Karpas-422 (cell line): Measurements from ENCODE around the gene RNU1-3. TPM values are rescaled to one million over a fixed set of nuclear protein-coding genes. Genes with fewer than 3 reads are reported as not detected.
"Not testable (repeated sequence)": the region's sequence is repeated elsewhere in the genome, so short reads cannot be mapped to it uniquely, and the experiment has no call there.

Experiments
- DNase-seq: peaks from one replicate; pipeline ENCODE4 v3.0.0-alpha.2; 2015
- H2AFZ ChIP-seq: fragments of 200-600 bp; sonication (generic); 2 replicates; pipeline ENCODE4 v1.6.1; 2014; ENCODE audit warnings: antibody characterized with exemption, low read length, mixed read lengths
- H3K27ac ChIP-seq: fragments of 200-600 bp; sonication (generic); 2 replicates; pipeline ENCODE4 v1.5.1; 2014; ENCODE audit warnings: mild to moderate bottlenecking, low read length, moderate library complexity
- H3K27me3 ChIP-seq: fragments of 200-600 bp; sonication (generic); 2 replicates; pipeline ENCODE4 v1.6.1; 2014; ENCODE audit warnings: low read length, mixed read lengths
- H3K36me3 ChIP-seq: fragments of 200-600 bp; sonication (generic); 2 replicates; pipeline ENCODE4 v1.6.1; 2014; ENCODE audit warnings: low read length, mixed read lengths; ENCODE audit not compliant: insufficient read depth
- H3K4me1 ChIP-seq: fragments of 200-600 bp; sonication (generic); 2 replicates; pipeline ENCODE4 v1.6.1; 2014; ENCODE audit warnings: mild to moderate bottlenecking, low read length, mixed read lengths
- H3K4me2 ChIP-seq: fragments of 200-600 bp; sonication (generic); 2 replicates; pipeline ENCODE4 v1.6.1; 2014; ENCODE audit warnings: low read length, low read depth, mild to moderate bottlenecking; ENCODE audit not compliant: poor library complexity, severe bottlenecking
- H3K4me3 ChIP-seq: fragments of 200-600 bp; sonication (generic); 2 replicates; pipeline ENCODE4 v1.5.1; 2014; ENCODE audit warnings: mild to moderate bottlenecking, antibody characterized with exemption, low read length, mixed read lengths
- H3K79me2 ChIP-seq: fragments of 200-600 bp; sonication (generic); 2 replicates; pipeline ENCODE4 v1.6.1; 2014; ENCODE audit warnings: mild to moderate bottlenecking, low read length, mixed read lengths
- H3K9ac ChIP-seq: fragments of 200-600 bp; sonication (generic); 2 replicates; pipeline ENCODE4 v1.6.0; 2014; ENCODE audit warnings: low read length
- H3K9me2 ChIP-seq: fragments of 200-600 bp; sonication (generic), shearing (Covaris generic); replicated peaks from 2 replicates; pipeline ENCODE4 v1.6.0; 2014; ENCODE audit warnings: mild to moderate bottlenecking, low read length, moderate library complexity; ENCODE audit not compliant: insufficient read depth
- H3K9me3 ChIP-seq: fragments of 300-700, 200-600 bp; sonication (generic); 2 replicates; pipeline ENCODE4 v1.6.1; 2014; ENCODE audit warnings: low read length, mixed read lengths
- H4K20me1 ChIP-seq: fragments of 200-600 bp; sonication (generic); 2 replicates; pipeline ENCODE4 v1.6.1; 2014; ENCODE audit warnings: mild to moderate bottlenecking, antibody characterized with exemption, low read length, low read depth; ENCODE audit not compliant: insufficient read depth
- small RNA-seq: library from RNA; depleted of rRNA; stranded (forward); fragments of <200 nt; gene quantifications from one replicate; pipeline ENCODE3, GENCODE V24; 2014
- total RNA-seq: library from RNA; depleted of rRNA; stranded (reverse); fragments of >200 nt; shearing (Covaris generic); gene quantifications from 2 replicates; pipeline ENCODE4 v1.2.3, GENCODE V29; 2014; ENCODE audit warnings: low replicate concordance; rRNA removed

Gene RNU1-3
- total RNA-seq, 1 experiment from 2014 or later = under 0.01 TPM

- H3K9ac ChIP-seq, H3K27ac ChIP-seq, H3K27me3 ChIP-seq, H3K79me2 ChIP-seq, H2AFZ ChIP-seq, DNase-seq, H4K20me1 ChIP-seq, H3K4me3 ChIP-seq, H3K9me2 ChIP-seq, H3K36me3 ChIP-seq, H3K4me2 ChIP-seq, H3K4me1 ChIP-seq, H3K9me3 ChIP-seq: not testable (repeated sequence)
These were observed 45.0 kb downstream of the RNU1-3 start for GRCh38 chr1:16621681-16622315.

- no peak for DNase-seq
- Histone ChIP-seq H3K9me3 (no peaks in the 10 kb centered on the region), H4K20me1 (no peaks in the 10 kb centered on the region), H3K9me2 (no peaks in the 10 kb centered on the region), H3K4me1 (peaks cover 10% of the 10 kb centered on the region), H3K4me3 (no peak overlapping the region), H3K4me2 (no peak overlapping the region), H3K79me2 (no peaks in the 10 kb centered on the region), H3K27ac (no peak overlapping the region), H3K9ac (no peak overlapping the region), H2AFZ (no peak overlapping the region), H3K36me3 (no peaks in the 10 kb centered on the region), H3K27me3 (no peaks in the 10 kb centered on the region)
These were observed 45.5 kb downstream of the RNU1-3 start for GRCh38 chr1:16621300-16621658.

DNA sequence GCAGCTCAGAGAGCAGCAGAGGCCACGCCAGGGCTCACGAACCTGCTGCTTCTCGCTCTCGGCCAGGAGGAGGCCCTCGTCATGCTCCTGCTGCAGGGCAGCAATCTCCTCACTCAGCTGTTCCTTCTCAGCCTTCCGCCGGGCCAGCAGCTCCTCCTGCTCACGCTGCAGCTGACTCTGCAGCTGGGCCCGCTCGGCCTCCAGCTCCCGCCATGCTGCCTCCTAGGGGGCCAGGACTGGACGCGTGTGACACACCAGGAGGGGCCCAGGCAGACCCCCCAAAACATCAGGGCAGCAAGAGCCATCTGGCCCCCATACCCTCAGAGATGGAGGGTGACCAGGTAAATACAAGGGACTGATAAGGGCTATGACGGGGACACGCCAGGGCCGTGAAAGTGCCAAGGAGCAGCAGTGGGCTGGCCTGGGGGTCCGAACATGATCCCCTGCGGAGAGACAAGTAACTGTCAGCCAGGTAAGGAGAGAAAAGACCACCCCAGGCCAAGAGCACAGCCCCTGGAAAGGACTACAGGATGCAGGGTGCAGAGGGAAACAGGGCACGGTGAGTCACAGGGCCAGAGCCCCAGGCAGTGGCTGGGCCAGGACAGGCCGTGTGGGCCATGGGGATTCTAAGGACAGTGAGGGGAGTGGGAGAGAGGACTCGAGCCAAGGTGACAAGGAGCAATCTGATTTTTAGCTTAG, 46.8 kb downstream of the RNU1-3 start:
- H2AFZ ChIP-seq, H3K4me3 ChIP-seq, H3K9me3 ChIP-seq, H4K20me1 ChIP-seq, H3K4me2 ChIP-seq, H3K9ac ChIP-seq, DNase-seq, H3K79me2 ChIP-seq, H3K9me2 ChIP-seq, H3K36me3 ChIP-seq, H3K27ac ChIP-seq, H3K4me1 ChIP-seq, H3K27me3 ChIP-seq: not testable (repeated sequence)

- DNase-seq = no peak
- no peak overlapping the region for H3K4me3 ChIP-seq
- no peaks in the 10 kb centered on the region for H3K27me3 ChIP-seq
- no peak overlapping the region for H3K27ac ChIP-seq
- H3K4me2 ChIP-seq = no peak overlapping the region
- H3K79me2 ChIP-seq = no peaks in the 10 kb centered on the region
- no peaks in the 10 kb centered on the region for H4K20me1 ChIP-seq
- H3K9me3 ChIP-seq = no peaks in the 10 kb centered on the region
- no peaks in the 10 kb centered on the region for H3K9me2 ChIP-seq
- H3K4me1 ChIP-seq = peaks cover 11% of the 10 kb centered on the region
- H3K36me3 ChIP-seq = no peaks in the 10 kb centered on the region
- H2AFZ ChIP-seq = no peak overlapping the region
- no peak overlapping the region for H3K9ac ChIP-seq
These were observed 48.0 kb downstream of the RNU1-3 start for GRCh38 chr1:16618719-16619118.

DNA sequence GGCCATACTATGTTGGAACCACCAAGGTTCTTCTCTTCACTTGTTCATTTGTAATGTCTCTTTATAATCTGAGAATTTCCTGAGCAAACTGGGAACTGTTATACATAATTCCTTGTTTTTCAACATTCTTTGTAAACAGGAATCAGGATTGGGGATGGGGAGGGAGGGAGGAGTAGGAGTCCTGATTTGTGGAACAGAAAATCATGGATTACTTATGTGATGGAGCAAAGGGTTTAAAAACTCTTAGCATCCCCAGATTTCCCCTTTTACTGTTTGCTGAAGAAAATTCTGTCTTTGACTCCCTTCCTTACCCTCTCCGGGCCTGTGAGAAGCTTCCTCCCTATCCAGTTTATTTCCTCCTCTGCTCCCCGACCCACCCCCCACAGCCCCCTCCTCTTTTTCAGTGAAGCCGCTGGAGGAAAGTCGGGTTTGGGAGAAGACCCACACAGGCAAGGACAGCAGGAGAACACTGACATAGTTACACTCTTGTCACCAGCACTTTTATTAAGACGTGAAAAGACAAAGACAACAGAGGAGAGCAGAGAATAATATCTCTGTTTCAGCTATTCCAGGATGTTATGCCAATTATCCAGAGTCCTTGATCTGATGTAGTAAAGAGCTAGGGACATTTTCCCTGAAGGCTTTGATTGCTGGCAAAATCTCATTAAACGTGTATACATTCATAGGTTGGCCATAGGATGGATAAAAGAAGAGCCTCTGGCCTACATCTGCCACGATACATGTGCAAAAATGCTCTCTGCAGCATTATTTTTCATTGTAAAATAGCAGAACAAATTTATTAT, 48.8 kb downstream of the RNU1-3 start:
- Histone ChIP-seq H3K27ac (no peak overlapping the region), H3K4me1 (peaks cover 16% of the 10 kb centered on the region), H2AFZ (no peak overlapping the region), H3K4me2 (no peak overlapping the region), H3K9me2 (no peaks in the 10 kb centered on the region), H3K27me3 (no peaks in the 10 kb centered on the region), H3K36me3 (no peaks in the 10 kb centered on the region), H3K79me2 (no peaks in the 10 kb centered on the region), H3K9me3 (no peaks in the 10 kb centered on the region), H4K20me1 (no peaks in the 10 kb centered on the region), H3K4me3 (no peak overlapping the region), H3K9ac (no peak overlapping the region)
- no peak for DNase-seq

DNA sequence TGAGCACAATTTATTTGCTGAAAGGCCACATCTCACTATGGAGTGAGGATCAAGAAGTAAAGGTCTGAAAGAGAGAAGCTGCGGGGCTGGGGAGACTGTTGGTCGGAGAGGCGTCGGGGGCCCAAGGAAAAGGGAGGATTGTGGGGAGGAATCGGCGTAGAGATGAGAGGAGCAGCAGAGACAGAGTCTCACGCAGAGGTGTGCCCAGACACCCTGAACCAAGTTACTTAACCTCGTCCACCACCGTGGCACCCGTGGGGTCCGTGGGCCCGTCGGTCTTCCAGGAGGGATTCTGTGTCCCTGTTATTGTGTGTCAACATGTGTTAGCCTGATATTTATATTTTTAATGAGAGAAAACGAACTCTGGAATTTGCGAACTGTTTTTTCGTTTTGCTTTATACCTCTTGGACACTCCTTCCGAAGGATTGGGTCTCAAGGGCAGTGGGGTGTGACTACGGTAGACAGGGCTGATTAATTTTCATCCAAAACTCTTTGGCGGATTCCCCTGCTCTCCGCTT, 49.6 kb downstream of the RNU1-3 start:
- Histone ChIP-seq H3K9me3 (no peaks in the 10 kb centered on the region), H3K79me2 (no peaks in the 10 kb centered on the region), H4K20me1 (peaks cover 1% of the 10 kb centered on the region; the same call in 1 of the 2 replicates), H3K9ac (no peak overlapping the region), H3K4me3 (no peak overlapping the region), H3K9me2 (no peaks in the 10 kb centered on the region), H3K36me3 (no peaks in the 10 kb centered on the region), H3K4me1 (peaks cover 24% of the 10 kb centered on the region), H2AFZ (no peak overlapping the region), H3K27me3 (no peaks in the 10 kb centered on the region), H3K4me2 (no peak overlapping the region), H3K27ac (no peak overlapping the region)
- DNase-seq = no peak

Small RNAs within 50 kb of the gene (small RNA-seq; reads per million reads assigned to genes)
- not detected for gene RNU1-3

Other genes with a start within 250 kb of the RNU1-3 start
- 1.2 and 1.4 TPM in 2 replicates for gene SPATA21, start 229.5 kb downstream of the RNU1-3 start, total RNA-seq
- 50.4 and 54.9 TPM in 2 replicates for gene NECAP2, start 226.2 kb downstream of the RNU1-3 start, total RNA-seq
- gene RNU1-1, start 152.7 kb downstream of the RNU1-3 start, total RNA-seq = under 0.01 TPM in 2 replicates
- gene NBPF1, start 53.4 kb downstream of the RNU1-3 start, total RNA-seq = 8.5 and 18.4 TPM in 2 replicates
- under 0.01 TPM in 2 replicates for gene RNU1-4, start 73.6 kb upstream of the RNU1-3 start, total RNA-seq
- under 0.01 TPM in 2 replicates for gene RNU1-2, start 229.0 kb upstream of the RNU1-3 start, total RNA-seq